Activated CD4-positive, alpha-beta T cell treated with anti-CD3 and anti-CD28 coated beads for 24 hours (primary cell): ENCODE measurements around the gene FEM1C.

Source experiments
- DNase-seq, 2 donors: peaks; one replicate each; pipeline ENCODE4 v3.0.0-alpha.2; 2020; ENCODE audit warnings: low read depth in 2 of 2

The FEM1C gene

DNA sequence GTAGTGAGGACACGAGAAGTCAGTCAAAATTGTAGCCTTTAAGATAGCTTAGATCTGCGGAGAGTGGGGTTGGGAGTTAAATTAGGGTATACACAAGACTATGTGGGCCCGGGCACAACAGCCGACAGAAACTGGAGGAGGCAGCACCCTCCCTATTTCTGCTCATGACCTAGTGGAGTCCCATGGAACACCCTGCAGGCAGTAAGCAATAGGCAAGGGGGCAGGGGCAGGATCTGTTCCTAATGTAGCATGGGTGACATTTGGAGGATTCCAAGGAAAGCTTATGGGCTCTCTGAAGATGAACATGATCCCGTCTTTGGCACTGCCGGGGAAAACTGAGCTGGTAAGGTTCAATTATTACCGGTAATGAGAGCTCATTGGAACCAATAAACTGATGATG is 67.0 kb downstream of the FEM1C start:
- DNase-seq = no peak

DNA sequence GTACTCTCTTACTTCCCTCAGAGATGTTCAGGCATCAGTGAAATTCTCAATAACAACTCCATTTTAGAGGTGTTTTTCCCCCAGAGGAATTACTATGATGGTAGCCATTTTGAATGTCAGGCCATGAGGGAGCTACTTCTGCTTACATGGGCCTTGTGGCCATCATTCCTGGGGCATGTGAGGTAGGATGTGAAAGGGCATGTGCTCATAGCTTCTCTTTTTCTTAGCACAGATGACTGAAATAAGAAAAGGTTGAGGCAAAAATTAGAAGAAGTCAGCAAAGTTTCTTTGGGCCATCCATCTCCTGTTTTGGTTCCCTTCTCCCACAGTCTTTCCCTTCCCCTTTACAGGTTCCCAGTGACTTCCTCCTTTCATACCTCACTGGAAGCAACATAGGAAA is 68.8 kb downstream of the FEM1C start:
- no peak for DNase-seq

DNA sequence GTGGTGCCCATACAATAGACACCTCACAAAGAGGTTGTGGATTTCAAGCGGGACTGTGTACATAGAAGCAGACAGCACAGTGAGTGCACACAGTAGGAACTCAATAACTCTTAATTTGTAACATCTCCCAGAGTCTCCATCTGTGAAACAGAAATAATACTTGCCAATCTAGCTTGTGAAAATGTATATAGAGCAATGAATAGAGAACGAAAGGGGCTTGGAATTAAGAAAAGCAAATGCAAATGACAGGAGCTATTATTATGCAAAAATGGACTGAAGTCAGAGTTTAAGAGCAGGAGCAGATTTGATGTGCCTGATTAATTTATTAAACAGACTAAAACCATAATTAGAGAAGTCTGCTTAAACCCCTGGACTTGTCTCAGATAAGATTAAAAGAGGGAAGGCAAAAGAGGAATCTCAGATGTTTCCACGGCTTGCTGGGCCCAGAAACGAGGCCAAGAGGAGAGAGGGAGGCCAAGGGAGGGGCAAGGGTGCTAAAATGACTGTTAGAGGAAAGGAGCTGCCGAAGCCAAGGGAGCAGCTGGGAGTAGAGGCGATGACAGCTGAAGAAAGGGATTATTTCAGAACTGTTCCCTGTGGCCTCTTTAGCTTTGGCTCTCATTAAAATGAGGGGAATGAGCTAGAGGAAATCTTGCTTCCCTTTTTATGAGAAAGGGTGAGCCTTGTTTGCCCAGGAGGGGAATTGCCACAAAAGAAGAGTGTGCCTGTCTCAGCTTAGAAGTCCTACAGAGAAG is 72.1 kb downstream of the FEM1C start:
- DNase-seq = no peak

DNA sequence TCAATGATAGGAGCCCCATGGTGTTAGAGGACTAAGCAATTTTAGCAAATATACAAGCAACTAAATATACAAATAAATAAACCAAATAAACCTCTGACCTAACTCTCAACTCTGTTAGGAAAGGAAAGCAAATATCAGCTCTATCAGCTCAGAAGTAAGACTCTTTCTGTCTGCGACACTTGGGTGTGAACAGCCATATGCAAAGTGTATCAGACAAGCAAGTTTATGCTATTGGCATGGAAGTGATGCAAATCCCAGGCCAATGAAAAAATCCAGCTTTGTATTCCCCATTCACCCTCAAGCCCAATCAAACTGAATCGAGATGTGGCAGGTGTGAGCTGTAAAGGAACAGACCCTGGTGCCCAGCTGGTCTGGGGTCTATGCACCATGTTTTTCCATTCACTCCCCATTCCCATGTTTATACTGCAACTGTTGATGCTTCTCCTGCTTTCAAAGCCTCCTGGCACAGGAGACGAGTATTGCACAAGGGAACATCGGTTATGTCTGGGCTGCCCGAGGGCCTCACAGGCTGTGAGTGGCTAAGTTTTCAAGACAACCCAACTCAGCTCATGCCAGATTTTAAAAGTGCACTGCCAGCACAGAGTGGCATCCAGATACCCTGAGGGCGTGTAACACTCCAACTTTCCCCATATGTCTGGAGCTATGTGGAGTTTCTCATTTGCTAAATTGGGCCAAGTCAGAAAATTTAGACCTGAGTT is 73.1 kb downstream of the FEM1C start:
- DNase-seq = no peak

DNA sequence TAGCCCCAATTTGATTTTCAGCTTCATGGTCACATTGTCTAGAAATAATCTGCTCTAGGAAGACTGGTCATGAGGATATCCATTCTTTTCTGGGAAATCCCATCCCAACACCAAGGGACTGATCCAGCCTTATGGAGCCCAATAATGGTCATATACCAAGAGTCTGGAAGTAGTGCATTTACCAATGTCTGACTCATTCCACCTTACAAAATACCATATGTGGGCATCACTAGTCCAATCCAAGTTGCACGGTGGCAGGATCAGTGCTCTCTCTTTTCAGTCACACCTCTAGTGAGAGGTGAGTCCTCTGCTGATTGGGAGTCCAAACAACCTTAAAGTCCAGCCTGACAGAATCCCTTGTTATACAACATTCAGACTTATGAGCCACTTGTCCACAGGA is 73.7 kb downstream of the FEM1C start:
- no peak for DNase-seq
